ENCODE data around the gene IL12RB2. TPM values are rescaled to one million over a fixed set of nuclear protein-coding genes. Genes with fewer than 3 reads are reported as not detected.

IL12RB2 gene
- total and polyA plus RNA-seq, 2 experiments from 2014 or later = 0.06 TPM; not detected in 1

DNA sequence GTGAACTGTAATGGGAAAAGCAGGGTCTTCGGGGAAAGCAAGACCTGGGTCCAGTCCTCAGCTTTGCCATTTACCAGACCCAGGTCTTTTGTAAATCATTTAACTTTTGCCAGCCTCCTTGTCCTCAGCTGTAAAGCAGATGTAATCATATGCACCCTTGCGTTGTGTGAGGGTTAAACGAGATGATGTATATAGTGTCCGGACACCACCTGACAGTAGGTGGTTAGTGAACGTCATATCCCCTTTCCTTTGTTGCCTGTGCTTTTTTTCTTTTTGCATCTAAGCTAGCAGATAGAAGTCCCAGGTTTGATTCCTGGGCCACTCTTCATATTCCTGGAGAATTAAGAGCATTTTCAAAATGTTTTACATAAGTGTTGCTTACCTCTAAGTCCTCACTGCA, 28.5 kb downstream of the IL12RB2 start:
- H3K27me3 ChIP-seq (replicated peaks; ENCODE audit: insufficient read depth) = no peaks in the 10 kb centered on the region
- H3F3A ChIP-seq (ENCODE audit: insufficient read depth) = peaks cover 25% of the 10 kb centered on the region
- 89 to 92% methylated on average over 5 of the region's 5 CpGs for WGBS, 2 experiments (ENCODE audit: low coverage in 1 of 2, low lambda C conversion rate in 2 of 2, missing lambda C conversion rate in 2 of 2)
- H4K20me1 ChIP-seq (ENCODE audit: insufficient read depth) = no peaks in the 10 kb centered on the region
- no peak overlapping the region for H2AFZ ChIP-seq
- no peak overlapping the region for H3K4me3 ChIP-seq
- H3K4me1 ChIP-seq (ENCODE audit: insufficient read depth) = peaks cover 20% of the 10 kb centered on the region
- H3K27ac ChIP-seq = no peak overlapping the region
- H3K36me3 ChIP-seq (ENCODE audit: low read depth) = no peaks in the 10 kb centered on the region
- in situ Hi-C loops (cut with MboI) = no loop called here
- H3K9me3 ChIP-seq (ENCODE audit: low read depth) = no peaks in the 10 kb centered on the region
- TF ChIP-seq EZH2phosphoT487 (IDR thresholded peaks at IDR 0.05; ENCODE audit: insufficient read depth, low read depth) (no peak), EZH2 (IDR thresholded peaks at IDR 0.05; ENCODE audit: insufficient read depth, poor library complexity, severe bottlenecking) (no peak)
- H3K9me2 ChIP-seq (ENCODE audit: insufficient read depth) = no peaks in the 10 kb centered on the region
- DNase-seq = no peak
- no peak overlapping the region for H3K9ac ChIP-seq
- no peaks in the 10 kb centered on the region for H3K79me2 ChIP-seq (ENCODE audit: insufficient read depth)
- no peak overlapping the region for H3K4me2 ChIP-seq (ENCODE audit: unreplicated experiment)

DNA sequence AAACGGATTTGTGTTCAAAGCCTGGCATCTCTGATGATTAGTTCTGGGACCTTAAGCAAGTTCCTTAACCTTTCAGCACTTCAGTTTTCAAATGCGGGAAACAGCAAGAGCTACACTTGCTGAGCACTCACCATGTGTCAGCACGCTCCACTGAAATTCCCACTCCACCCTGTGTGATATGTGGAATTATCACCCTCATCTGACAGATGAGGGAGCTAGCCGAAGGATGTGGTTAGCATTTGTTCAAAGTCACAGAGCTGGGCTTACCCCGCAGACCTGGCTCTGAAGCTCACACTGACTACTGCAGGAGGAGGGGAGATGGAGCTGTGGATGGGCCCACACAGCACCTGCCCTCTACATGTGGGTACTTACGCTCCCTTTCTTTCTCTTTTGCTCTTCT, 29.1 kb downstream of the IL12RB2 start:
- Histone ChIP-seq H3K79me2 (ENCODE audit: insufficient read depth) (no peaks in the 10 kb centered on the region), H3K27me3 (replicated peaks; ENCODE audit: insufficient read depth) (no peaks in the 10 kb centered on the region), H3K4me1 (ENCODE audit: insufficient read depth) (peaks cover 20% of the 10 kb centered on the region), H3K27ac (no peak overlapping the region), H2AFZ (no peak overlapping the region), H4K20me1 (ENCODE audit: insufficient read depth) (no peaks in the 10 kb centered on the region), H3F3A (ENCODE audit: insufficient read depth) (peaks cover 25% of the 10 kb centered on the region), H3K4me2 (ENCODE audit: unreplicated experiment) (no peak overlapping the region), H3K4me3 (no peak overlapping the region), H3K9me3 (ENCODE audit: low read depth) (no peaks in the 10 kb centered on the region), H3K36me3 (ENCODE audit: low read depth) (no peaks in the 10 kb centered on the region), H3K9ac (no peak overlapping the region), H3K9me2 (ENCODE audit: insufficient read depth) (no peaks in the 10 kb centered on the region)
- 87 to 94% methylated on average over 6 of the region's 6 CpGs for WGBS, 2 experiments (ENCODE audit: low coverage in 1 of 2, low lambda C conversion rate in 2 of 2, missing lambda C conversion rate in 2 of 2)
- in situ Hi-C loops (cut with MboI) = no loop called here
- DNase-seq = no peak
- TF ChIP-seq EZH2phosphoT487 (IDR thresholded peaks at IDR 0.05; ENCODE audit: insufficient read depth, low read depth) = no peak
- TF ChIP-seq EZH2 (IDR thresholded peaks at IDR 0.05; ENCODE audit: insufficient read depth, poor library complexity, severe bottlenecking) = no peak

- no peaks in the 10 kb centered on the region for H4K20me1 ChIP-seq (ENCODE audit: insufficient read depth)
- 84 to 86% methylated on average over 3 of the region's 3 CpGs for WGBS, 2 experiments (ENCODE audit: low coverage in 1 of 2, low lambda C conversion rate in 2 of 2, missing lambda C conversion rate in 2 of 2)
- no peaks in the 10 kb centered on the region for H3K9me3 ChIP-seq (ENCODE audit: low read depth)
- no peak overlapping the region for H2AFZ ChIP-seq
- peak; percentile 31 for DNase-seq
- H3K9ac ChIP-seq = no peak overlapping the region
- H3K4me2 ChIP-seq (ENCODE audit: unreplicated experiment) = no peak overlapping the region
- no peak for TF ChIP-seq EZH2phosphoT487 (IDR thresholded peaks at IDR 0.05; ENCODE audit: insufficient read depth, low read depth)
- no peak for TF ChIP-seq EZH2 (IDR thresholded peaks at IDR 0.05; ENCODE audit: insufficient read depth, poor library complexity, severe bottlenecking)
- in situ Hi-C loops (cut with MboI) = no loop called here
- H3K27ac ChIP-seq = no peak overlapping the region
- H3K4me1 ChIP-seq (ENCODE audit: insufficient read depth) = peaks cover 20% of the 10 kb centered on the region
- peaks cover 25% of the 10 kb centered on the region for H3F3A ChIP-seq (ENCODE audit: insufficient read depth)
- H3K27me3 ChIP-seq (replicated peaks; ENCODE audit: insufficient read depth) = no peaks in the 10 kb centered on the region
- no peaks in the 10 kb centered on the region for H3K79me2 ChIP-seq (ENCODE audit: insufficient read depth)
- H3K4me3 ChIP-seq = no peak overlapping the region
- no peaks in the 10 kb centered on the region for H3K9me2 ChIP-seq (ENCODE audit: insufficient read depth)
- H3K36me3 ChIP-seq (ENCODE audit: low read depth) = no peaks in the 10 kb centered on the region
Measured at GRCh38 chr1:67338642-67339041, 31.0 kb downstream of the IL12RB2 start.

DNA sequence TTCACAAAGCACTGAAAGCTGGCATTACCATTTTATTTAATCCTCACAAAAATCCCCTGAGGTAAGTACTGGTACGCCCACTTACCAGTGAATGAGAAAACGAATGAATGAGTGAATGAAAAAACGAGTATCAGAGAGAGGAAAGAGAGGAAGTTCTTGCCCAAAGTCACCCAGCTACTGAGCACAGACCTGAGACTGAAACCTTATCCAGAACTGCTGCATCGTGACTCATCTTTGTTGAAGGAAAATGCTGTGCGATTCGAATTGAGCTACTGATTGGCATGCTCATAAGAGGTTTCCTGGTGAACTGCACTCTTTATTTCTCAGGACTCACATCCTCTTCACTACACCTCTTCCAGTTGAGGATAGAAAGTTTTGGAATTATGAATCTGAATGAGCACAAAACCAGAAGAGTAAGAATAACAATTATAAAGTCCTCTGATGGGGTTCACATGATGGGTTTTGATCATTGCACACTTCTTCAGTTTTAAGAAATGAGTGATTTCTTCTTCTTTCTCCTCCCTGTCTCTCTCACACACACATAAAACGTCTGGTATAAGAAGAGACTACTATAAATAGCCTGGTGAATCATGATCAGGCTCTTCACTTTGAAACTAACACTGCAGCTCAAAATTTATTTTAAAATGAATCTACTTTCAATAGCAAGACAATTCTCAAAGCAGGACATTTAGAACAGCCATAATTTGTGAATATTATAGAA, 32.1 kb downstream of the IL12RB2 start:
- H3K4me3 ChIP-seq = peak overlapping the region; percentile 66
- in situ Hi-C loops (cut with MboI) = no loop called here
- peaks cover 20% of the 10 kb centered on the region for H3K4me1 ChIP-seq (ENCODE audit: insufficient read depth)
- H3K9me3 ChIP-seq (ENCODE audit: low read depth) = no peaks in the 10 kb centered on the region
- TF ChIP-seq EZH2 (IDR thresholded peaks at IDR 0.05; ENCODE audit: insufficient read depth, poor library complexity, severe bottlenecking) (no peak), EZH2phosphoT487 (IDR thresholded peaks at IDR 0.05; ENCODE audit: insufficient read depth, low read depth) (no peak)
- DNase-seq = peak; percentile 88
- no peaks in the 10 kb centered on the region for H3K36me3 ChIP-seq (ENCODE audit: low read depth)
- H2AFZ ChIP-seq = peak overlapping the region; percentile 67
- peaks cover 25% of the 10 kb centered on the region for H3F3A ChIP-seq (ENCODE audit: insufficient read depth)
- H3K9ac ChIP-seq = peak overlapping the region; percentile 68
- no peaks in the 10 kb centered on the region for H4K20me1 ChIP-seq (ENCODE audit: insufficient read depth)
- 0% methylated on average over 7 of the region's 7 CpGs for WGBS, 2 experiments (ENCODE audit: low coverage in 1 of 2, low lambda C conversion rate in 2 of 2, missing lambda C conversion rate in 2 of 2)
- no peaks in the 10 kb centered on the region for H3K27me3 ChIP-seq (replicated peaks; ENCODE audit: insufficient read depth)
- H3K9me2 ChIP-seq (ENCODE audit: insufficient read depth) = no peaks in the 10 kb centered on the region
- peak overlapping the region; percentile 90 for H3K4me2 ChIP-seq (ENCODE audit: unreplicated experiment)
- H3K27ac ChIP-seq = peak overlapping the region; percentile 91
- no peaks in the 10 kb centered on the region for H3K79me2 ChIP-seq (ENCODE audit: insufficient read depth)
